Measurements from ENCODE around the gene ABCA10.
"Not testable (repeated sequence)": the region's sequence is repeated elsewhere in the genome, so short reads cannot be mapped to it uniquely, and the experiment has no call there.

ABCA10 gene, protein sequence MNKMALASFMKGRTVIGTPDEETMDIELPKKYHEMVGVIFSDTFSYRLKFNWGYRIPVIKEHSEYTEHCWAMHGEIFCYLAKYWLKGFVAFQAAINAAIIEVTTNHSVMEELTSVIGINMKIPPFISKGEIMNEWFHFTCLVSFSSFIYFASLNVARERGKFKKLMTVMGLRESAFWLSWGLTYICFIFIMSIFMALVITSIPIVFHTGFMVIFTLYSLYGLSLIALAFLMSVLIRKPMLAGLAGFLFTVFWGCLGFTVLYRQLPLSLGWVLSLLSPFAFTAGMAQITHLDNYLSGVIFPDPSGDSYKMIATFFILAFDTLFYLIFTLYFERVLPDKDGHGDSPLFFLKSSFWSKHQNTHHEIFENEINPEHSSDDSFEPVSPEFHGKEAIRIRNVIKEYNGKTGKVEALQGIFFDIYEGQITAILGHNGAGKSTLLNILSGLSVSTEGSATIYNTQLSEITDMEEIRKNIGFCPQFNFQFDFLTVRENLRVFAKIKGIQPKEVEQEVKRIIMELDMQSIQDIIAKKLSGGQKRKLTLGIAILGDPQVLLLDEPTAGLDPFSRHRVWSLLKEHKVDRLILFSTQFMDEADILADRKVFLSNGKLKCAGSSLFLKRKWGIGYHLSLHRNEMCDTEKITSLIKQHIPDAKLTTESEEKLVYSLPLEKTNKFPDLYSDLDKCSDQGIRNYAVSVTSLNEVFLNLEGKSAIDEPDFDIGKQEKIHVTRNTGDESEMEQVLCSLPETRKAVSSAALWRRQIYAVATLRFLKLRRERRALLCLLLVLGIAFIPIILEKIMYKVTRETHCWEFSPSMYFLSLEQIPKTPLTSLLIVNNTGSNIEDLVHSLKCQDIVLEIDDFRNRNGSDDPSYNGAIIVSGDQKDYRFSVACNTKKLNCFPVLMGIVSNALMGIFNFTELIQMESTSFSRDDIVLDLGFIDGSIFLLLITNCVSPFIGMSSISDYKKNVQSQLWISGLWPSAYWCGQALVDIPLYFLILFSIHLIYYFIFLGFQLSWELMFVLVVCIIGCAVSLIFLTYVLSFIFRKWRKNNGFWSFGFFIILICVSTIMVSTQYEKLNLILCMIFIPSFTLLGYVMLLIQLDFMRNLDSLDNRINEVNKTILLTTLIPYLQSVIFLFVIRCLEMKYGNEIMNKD (N-terminal part only)

DNA sequence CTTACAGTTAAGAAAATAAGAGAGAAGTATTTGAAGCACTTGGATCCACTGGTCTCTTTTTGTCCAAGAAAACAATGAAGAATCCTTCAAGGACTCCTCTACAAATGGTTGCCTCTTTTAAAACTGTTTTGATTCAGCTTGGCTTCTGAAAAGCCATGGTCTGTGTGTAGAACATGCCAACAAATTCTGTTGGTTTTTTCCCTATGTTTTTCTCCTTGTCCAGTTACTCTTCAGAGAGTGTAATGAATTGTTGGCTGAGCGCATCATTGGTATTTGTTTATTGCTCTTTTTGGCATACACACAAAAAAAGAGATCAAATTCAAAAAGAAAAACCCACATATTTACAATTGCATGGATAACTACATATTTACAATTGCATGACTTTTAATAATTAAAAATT, at the start of gene ABCA10:
Gene ABCA10, minus strand, starts transcription at position 249 of the 400 bp plus-strand sequence. CDS start 3,466 bp downstream, outside the sequence.
- no peak for DNase-seq

DNA sequence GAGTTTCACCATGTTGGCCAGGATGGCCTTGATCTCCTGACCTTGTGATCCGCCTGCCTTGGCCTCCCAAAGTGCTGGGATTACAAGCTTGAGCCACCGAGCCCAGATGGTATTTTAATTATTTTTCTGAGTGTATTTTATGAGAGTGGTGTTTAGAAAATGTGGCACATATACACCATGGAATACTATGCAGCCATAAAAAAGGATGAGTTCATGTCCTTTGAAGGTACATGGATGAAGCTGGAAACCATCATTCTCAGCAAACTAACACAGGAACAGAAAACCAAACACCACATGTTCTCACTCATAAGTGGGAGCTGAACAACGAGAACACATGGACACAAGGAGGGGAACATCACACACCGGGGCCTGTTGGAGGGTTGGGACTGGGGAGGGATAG, 47.7 kb upstream of the ABCA10 start:
- not testable (repeated sequence) for DNase-seq

DNA sequence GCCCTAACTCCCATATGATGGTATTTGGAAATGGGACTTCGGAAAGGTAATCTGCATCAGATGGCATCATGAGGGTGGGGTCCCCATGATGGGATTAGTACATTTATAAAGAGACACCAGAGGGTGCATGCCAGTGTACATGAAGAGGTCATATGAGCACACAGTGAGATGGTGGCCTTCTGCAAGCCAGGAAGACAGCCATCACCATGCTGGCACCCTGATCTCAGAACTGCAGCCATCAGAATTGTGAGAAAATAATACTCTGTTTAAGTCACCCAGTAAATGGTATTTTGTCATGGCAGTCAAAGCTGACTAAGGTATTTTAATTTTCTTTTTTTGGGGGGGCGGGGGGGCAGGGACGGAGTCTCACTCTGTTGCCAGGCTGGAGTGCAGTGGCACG, 47.1 kb upstream of the ABCA10 start:
- DNase-seq = no peak

DNA sequence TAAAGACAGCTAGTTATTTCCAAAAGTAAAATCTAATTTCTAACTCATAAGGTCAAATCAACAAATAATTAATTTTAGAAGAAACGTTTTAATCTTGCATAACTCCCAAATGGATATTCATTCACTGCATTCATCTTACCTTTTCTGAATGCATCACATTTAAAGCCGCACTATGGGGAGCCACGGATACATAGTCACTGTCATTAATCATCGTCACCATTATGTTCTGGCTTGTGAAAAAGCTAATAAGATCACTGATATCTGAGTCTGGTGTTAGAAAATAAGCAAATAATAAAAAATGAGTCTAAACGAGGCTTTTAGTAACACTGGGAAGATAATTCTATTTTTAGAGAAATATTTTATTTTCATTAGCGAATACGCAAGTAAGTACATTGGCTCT, 42.4 kb upstream of the ABCA10 start:
- no peak for DNase-seq

DNA sequence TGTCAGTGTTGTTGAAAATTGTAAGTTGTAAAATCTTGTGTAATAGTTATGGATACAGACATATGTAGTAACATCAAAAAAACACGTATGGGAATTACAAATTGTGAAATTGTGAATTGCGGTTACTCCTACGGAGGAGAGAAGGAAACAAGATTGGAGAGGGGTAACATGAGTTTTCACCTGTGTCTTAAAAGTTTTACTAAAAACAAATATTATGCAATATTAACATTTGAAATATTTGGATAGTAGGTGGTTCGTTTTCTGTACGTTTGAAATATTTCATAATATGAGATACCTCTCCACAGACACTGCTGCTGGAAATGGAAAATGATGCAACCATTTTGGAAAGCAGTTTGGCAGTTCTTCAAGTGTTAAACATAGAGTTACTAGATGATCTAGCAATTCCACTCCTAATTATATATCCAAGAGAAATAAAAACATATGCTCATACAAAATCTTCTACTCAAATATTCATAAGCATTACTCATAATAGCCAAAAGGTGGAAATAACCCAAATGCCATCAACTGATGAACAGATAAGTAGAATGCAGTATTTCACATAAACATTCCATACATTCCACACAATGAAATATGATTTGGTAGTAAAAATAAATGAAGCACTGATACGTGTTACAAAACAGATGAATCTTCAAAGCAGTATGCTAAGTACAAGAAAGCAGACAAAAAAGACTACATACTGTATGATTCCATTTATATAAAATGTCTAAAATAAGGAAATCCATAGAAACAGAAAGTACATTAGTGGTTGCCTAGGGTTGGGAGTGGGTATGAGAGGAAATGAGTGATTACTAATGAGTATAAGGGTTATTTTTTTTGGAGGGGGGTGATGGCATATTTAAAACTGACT, 40.7 kb upstream of the ABCA10 start:
- no peak for DNase-seq

DNA sequence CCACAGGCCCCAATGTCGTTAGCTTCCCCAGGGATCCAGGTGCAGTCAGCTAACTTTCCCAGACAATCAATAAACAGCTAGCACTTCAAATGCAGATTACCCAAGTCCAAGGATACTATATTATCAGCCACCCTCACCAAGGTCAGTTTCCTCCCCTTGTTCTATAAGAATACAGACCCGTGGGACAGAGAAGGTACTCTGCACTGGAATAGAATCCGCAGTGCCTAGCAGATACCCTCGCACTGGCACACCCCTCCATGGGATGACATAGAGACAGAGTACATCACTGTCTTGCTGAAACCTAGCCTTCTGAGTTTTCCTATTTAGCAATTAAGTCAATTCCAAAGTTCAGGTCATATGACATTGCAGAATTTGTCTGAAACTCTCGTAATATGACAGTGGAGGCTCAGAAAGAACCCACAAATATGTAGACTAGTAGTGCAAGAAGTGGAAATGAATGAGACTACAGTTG, 40.0 kb upstream of the ABCA10 start:
- DNase-seq = no peak

DNA sequence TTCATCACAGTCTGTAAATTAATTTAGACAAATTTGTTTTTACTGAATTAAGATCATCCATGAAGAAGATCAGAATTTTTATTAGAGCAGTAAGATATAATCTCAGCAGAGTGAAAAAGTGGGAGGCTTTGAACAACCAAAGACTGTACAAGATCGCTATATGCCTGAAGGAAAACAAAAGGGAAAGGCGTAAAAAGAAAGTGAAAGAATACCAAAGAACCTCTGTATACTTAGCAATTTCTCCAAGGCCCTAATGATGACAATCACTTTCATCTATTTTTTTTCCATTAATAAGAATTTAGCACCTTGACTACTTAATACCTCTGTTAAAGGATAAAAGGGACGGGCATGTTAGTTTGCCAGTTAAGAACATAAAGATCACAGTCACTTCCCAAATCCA, 38.6 kb upstream of the ABCA10 start:
- no peak for DNase-seq

DNA sequence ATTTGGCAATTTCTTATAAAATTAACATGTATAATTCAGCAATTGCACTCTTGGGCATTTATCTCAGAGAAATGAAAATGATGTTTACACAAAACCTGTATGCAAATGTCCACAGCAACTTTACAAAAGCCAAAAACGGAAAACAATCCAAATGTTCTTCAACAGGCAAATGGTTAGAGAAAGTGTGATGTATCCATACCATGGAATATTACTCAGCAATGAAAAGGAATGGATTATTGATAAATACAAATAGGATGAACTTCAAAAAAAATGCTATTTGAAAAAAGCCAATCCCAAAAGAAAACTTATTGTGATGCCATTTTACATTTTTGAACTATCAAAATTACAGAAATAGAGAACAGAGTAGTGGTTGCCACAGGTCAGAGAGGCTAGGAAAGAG, 37.2 kb upstream of the ABCA10 start:
- DNase-seq = no peak

DNA sequence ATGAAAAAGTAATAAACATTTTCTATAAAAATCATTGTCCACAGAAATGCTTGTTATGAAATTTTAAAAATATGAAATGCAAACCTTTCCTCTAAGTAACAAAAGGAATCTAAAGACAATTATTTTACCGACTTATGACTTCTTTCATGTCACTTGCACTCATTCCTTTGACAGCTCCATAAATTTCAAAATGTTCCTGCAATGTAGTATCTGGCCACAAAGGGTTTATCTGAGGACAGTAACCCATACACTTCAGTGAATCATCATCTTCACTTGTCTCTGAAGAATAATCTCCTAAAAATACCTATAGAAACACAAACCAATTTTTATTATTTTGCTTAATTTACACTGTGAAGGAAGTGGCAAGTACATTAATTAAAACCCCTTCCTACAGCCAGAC, 25.6 kb upstream of the ABCA10 start:
- no peak for DNase-seq

DNA sequence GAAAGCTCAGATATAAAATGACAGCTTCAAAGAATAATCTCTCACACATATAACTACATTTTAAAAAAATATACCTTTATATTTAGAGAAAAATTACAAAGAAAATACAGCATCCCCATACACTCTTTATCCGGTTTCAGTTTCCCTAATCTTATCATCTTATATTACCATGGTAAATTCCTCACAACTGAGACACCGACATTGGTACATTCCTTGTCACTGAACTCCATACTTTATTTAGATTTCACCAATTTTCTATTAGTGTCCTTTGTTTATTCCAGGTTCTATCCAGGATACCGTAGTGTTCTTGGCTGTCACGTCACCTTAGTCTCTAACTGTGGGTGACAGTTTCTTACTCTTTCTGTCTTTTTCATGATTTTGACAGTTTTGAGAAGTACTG, 22.0 kb upstream of the ABCA10 start:
- no peak for DNase-seq

DNA sequence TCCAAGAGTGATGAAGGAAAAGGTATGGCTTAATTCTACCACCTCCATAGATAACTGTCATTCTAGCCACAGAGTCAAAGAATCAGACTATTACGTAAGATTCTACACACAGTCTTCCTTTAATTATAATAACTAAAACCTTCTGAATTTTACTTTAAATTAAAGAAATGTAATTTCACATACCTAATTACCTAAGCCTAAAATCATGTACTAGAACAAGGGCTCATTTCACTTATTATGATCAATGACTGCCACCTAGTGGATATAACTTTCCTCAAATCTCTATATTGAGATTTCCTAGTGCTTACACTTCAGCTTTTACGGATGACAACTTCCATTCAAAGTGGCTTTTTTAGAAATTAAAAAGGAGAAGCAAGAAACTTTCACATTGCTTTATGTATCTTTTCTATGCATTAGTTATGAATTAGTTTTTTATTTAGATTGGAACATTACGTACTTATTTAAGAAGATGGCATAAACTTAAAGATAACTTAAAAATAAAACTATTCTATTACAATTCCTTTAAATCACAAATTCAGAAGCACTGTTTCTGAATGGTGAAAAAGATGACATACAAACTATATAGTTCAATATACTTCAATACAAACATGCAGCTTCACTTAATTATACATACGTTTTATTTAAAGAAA, 18.2 kb upstream of the ABCA10 start:
- DNase-seq = no peak

DNA sequence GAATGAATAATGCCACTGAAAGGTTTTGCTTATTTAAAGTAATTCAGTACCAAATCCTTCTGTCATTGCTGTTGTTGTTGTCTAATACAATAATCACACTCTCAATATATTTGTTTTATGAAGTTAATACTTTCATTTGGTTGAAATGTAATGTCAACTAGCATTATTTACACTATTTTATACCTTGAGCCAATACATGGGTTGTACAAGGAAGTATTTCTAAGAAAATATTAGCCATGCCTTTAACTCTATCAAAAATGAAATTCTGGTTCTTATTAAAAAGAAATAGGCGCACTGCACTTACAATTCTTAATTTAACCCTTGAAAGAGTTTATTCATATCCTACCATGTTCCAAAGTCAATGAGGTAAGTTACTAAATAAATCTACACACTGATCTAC, 17.6 kb upstream of the ABCA10 start:
- no peak for DNase-seq

DNA sequence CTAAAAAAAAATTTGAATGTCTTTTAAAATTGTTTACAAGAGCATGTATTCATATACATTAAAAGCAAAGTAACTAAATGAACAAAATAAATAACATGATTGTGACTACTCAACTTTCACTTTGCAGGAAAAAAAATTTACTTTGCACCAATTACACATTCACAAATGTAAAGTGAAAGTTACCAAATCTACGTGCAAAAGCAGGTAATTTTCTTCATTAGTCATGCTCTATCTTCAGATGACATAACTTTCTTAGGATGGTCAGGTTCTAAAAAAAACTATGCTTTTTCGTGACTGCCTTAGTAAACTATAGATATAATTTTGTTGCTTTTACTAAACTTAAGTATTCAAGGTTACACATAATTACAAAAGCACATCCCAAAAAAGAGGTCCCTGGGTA, 17.0 kb upstream of the ABCA10 start:
- no peak for DNase-seq

DNA sequence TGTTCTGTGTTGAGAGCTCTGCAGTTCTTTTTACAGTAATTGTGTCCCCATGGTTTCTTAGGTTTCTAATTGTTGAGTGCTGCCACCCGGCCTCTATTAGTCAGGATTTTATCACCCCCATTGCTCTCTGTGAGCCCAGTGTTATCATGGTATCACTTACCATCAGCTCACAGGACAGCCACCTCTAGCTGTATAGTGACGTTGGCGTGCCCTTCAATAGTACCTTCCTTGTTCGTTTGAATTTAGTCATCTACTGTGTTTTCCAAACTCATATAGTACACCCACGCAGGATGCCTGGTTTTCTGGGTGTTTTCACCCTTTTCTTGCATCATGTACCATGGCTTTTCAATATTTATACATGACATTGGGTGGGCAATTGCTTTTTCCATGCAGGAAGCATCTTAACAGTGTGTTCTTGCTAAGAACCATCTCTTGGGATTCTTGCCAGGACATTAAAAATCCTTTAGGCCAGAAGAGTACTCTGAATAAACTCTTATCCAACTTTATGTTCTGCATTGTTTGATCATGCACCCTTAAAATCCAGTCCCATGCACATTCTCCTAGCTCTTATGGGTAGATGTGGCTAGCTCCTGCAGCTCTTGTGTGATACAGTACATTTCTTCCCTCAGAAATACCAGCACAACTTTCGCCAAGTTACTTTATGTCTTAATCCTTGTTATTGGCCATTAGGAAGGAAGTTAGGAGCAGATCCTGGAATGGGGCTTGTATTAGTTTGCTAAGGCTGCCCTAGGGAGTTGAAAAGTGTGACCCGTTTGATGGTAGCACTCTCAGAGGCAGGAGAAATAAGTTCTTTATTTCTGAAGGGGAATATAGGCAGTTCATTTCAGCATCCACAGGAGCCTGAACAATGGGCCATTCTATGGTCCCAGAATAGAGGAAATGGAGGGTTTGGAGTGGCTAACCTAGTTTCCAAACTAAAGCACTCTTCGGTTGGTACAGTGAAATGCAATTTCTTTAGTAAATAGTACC, 11.3 kb upstream of the ABCA10 start:
- DNase-seq = no peak

DNA sequence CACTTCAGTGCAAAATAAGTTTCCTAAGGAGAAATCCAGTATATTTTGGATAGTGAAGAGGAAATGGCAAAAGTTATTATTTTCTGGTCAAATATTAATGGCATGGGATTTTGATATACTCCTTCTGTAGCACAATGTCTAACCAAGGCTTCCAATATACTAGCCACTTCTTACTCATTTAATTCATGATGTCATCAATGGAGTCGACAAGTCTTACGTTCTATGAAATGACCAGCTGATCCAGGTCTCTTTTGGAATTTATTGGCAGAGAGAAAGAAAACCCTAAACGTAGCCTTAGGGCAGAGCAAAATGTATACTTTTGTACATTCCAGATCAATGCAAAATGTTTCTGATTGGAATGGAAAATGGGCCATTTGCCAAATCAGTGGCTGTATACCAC, 8.3 kb upstream of the ABCA10 start:
- DNase-seq = no peak

DNA sequence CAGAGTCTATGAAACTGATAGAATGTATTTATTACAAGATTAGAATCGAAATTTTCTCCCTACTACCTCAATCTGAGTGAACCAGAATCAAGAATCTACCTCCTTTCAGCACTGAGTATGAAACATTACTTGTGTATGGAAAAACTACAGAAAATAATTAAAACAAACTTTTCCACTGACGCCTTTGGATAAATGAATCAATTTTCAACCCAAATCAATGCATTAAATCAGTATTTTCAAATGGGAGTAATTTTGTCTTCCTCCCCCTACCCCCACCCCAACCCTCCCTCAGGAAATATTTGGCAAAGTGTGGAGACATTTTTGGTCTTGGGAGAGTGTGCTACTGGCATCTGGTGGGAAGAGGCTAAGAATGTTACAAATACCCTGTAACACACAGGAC, 7.8 kb upstream of the ABCA10 start:
- DNase-seq = no peak

DNA sequence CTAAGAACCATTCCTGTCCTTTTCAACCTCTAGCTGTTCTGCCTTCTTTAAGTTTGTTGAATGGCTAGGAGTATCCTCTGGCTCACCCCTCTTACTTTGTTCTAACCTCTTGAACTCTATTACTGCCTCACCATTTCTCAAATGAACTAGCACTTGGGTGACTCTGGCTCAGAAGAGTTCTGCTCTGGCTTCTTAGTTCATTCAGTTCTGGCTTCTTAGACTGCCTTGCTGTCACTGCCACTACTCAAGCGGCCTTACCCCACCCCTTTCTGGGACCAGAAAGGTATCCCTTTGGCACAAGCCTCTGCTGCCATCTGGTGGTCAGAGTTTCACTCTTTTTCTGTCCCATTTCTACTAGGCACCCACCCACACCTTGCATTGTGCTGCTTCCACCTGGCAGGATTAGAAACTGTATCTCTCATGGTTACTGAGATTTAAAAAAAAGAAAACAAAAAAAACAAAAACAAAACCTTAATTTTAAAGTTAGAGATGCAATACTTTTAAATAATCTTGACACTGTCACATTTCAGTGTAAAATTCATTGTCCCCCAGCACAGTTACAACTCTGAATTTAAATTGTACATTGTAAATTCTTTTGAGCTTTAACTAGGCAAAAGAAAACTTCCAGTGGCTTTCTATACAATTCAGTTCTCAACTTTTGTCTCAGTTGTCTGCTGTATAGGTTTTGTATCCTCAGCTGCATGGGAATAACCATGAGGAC, 6.9 kb upstream of the ABCA10 start:
- peak; percentile 47 for DNase-seq

DNA sequence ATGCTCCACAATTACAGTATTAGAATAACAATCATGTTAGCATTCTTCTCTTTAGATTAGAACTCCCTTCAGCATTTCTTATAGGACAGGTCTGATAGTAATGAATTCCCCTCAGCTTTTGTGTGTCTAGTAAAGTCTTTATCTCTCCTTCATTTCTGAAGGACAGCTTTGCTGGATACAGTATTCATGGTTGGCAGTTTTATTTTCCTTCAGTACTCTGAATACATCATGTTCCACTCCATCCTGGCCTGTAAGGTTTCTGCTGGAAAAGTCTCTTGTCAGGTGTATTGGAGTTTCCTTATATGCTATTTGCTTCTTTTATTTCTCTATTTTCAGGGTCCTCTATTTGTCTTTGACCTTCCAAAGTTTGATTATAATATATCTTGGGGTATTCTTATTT, 4.0 kb upstream of the ABCA10 start:
- no peak for DNase-seq

DNA sequence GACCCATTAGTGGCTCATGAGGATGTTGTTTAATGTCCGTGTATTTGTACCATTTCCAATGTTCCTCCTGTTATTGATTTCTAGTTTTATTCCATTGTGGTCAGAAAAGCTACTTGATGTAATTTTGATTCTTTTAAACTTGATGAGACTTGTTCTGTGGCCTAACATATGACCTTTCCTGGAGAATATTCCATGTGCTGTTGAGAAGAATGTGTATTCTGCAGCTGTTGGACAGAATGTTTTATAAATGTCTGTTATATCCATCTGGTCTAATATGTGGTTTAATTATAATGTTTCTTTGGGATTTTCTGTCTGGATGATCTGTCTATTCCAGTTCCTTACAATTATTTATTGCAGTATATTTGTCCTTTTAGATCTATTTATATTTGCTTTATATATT, 2.9 kb upstream of the ABCA10 start:
- no peak for DNase-seq

DNA sequence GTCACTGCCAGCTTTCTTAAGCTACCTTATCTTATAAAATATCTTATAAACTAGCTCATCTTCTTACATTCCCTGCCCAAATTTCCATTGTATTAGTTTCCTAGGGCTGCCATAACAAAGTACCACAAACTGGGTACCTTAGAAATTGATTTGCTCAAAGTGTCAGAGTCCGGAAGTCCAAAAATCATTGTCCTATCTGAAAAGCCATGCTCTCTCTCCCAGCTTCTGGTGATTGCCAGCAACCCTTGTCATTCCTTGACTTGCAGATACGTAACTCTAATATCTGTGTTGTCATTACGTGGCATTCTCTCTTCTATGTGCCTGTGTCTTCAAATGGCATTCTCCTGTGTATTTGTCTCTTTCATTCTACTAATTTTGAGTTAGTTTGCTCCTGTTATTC, 2.3 kb upstream of the ABCA10 start:
- no peak for DNase-seq

Measured in activated CD4-positive, CD25-positive, alpha-beta regulatory T cell treated with anti-CD3 and anti-CD28 coated beads, Interleukin-2, amount 50 U/mL, for 72 hours (primary cell).